GM19025 (cell line): ENCODE data around the gene ARHGDIB.

Source experiments
- ATAC-seq: cut with Tn5 transposase; IDR thresholded peaks from one replicate; pipeline ENCODE4 v1.9.1; 2021; ENCODE audit warnings: mild to moderate bottlenecking, low read depth, moderate library complexity; ENCODE audit not compliant: unreplicated experiment

ARHGDIB gene

GRCh38 chr12:14935031-14935430 lies 26.4 kb downstream of the ARHGDIB start:
- ATAC-seq: no peak

- no peak for ATAC-seq
Measured at GRCh38 chr12:14934511-14934910, 26.9 kb downstream of the ARHGDIB start.

GRCh38 chr12:14931791-14932560 lies 29.4 kb downstream of the ARHGDIB start:
- no peak for ATAC-seq

- no peak for ATAC-seq
Measured at GRCh38 chr12:14931359-14931758, 30.0 kb downstream of the ARHGDIB start.

- ATAC-seq: no peak
Measured at GRCh38 chr12:14930299-14930698, 31.1 kb downstream of the ARHGDIB start.

- no peak for ATAC-seq
Measured at GRCh38 chr12:14928931-14929330, 32.5 kb downstream of the ARHGDIB start.

GRCh38 chr12:14927267-14927666 lies 34.1 kb downstream of the ARHGDIB start:
- ATAC-seq: no peak

GRCh38 chr12:14924541-14924940 lies 36.9 kb downstream of the ARHGDIB start:
- ATAC-seq: no peak

GRCh38 chr12:14923944-14924343 lies 37.5 kb downstream of the ARHGDIB start:
- no peak for ATAC-seq

GRCh38 chr12:14921218-14921617 lies 40.2 kb downstream of the ARHGDIB start:
- no peak for ATAC-seq

- no peak for ATAC-seq
Measured at GRCh38 chr12:14920475-14921126, 40.8 kb downstream of the ARHGDIB start.

GRCh38 chr12:14919455-14919854 lies 41.9 kb downstream of the ARHGDIB start:
- ATAC-seq: no peak

- ATAC-seq: no peak
Measured at GRCh38 chr12:14915736-14916135, 45.7 kb downstream of the ARHGDIB start.

GRCh38 chr12:14913381-14913781 lies 48.0 kb downstream of the ARHGDIB start:
- ATAC-seq: no peak

GRCh38 chr12:14911131-14911530 lies 50.3 kb downstream of the ARHGDIB start:
- ATAC-seq: no peak

- no peak for ATAC-seq
Measured at GRCh38 chr12:14910090-14910915, 51.1 kb downstream of the ARHGDIB start.

GRCh38 chr12:14907953-14908352 lies 53.4 kb downstream of the ARHGDIB start:
- no peak for ATAC-seq

GRCh38 chr12:14906114-14906513 lies 55.3 kb downstream of the ARHGDIB start:
- ATAC-seq: no peak

GRCh38 chr12:14905269-14906004 lies 56.0 kb downstream of the ARHGDIB start:
- ATAC-seq: no peak

GRCh38 chr12:14904854-14905253 lies 56.5 kb downstream of the ARHGDIB start:
- no peak for ATAC-seq
